ENCODE data around the gene FTH1.

DNA sequence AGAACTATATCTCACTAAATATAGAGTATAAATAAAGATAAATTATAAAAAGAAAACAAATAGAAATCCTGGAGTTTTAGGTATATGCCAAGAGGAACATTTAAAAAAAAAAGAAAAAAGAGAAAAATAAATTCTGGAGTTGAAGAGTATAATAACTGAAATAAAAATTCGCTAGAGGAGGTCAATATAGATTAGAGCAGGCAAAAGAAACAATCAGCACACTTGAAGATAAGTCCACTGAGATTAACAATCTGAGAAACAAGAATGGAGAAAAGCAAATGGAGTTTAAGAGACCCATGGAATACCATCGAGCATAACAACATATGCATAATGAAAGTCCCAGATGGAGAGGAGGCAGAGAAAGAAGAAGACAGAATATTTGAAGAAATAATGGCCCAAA lies 31.6 kb downstream of the FTH1 start:
- TF ChIP-seq SP1 (IDR thresholded peaks at IDR 0.05) (no peak), SP1 (CRISPR knock-in tag; IDR thresholded peaks at IDR 0.05) (no peak), POLR2A (IDR thresholded peaks at IDR 0.05; ENCODE audit: insufficient read depth in 1 of 2, low read depth in 2 of 2, low read length in 2 of 2) (no peak), NFYC (CRISPR knock-in tag; IDR thresholded peaks at IDR 0.05) (no peak), NR2C2 (CRISPR knock-in tag; IDR thresholded peaks at IDR 0.05; ENCODE audit: borderline replicate concordance) (no peak), EZH2 (conservative IDR thresholded peaks at IDR 0.05; ENCODE audit: low read depth, low read length) (no peak), RFX5 (IDR thresholded peaks at IDR 0.05; ENCODE audit: low read depth, low read length) (no peak), MAZ (IDR thresholded peaks at IDR 0.05; ENCODE audit: borderline replicate concordance, low read depth, low read length) (no peak), MAZ (CRISPR knock-in tag; IDR thresholded peaks at IDR 0.05; ENCODE audit: low read depth) (no peak), RAD21 (CRISPR knock-in tag; IDR thresholded peaks at IDR 0.05) (no peak), NFE2L1 (CRISPR knock-in tag; IDR thresholded peaks at IDR 0.05; ENCODE audit: borderline replicate concordance) (no peak)
- TF ChIP-seq, protein P1, sequence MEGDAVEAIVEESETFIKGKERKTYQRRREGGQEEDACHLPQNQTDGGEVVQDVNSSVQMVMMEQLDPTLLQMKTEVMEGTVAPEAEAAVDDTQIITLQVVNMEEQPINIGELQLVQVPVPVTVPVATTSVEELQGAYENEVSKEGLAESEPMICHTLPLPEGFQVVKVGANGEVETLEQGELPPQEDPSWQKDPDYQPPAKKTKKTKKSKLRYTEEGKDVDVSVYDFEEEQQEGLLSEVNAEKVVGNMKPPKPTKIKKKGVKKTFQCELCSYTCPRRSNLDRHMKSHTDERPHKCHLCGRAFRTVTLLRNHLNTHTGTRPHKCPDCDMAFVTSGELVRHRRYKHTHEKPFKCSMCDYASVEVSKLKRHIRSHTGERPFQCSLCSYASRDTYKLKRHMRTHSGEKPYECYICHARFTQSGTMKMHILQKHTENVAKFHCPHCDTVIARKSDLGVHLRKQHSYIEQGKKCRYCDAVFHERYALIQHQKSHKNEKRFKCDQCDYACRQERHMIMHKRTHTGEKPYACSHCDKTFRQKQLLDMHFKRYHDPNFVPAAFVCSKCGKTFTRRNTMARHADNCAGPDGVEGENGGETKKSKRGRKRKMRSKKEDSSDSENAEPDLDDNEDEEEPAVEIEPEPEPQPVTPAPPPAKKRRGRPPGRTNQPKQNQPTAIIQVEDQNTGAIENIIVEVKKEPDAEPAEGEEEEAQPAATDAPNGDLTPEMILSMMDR (CRISPR knock-in tag; IDR thresholded peaks at IDR 0.05): no peak
- TF ChIP-seq, protein P2, sequence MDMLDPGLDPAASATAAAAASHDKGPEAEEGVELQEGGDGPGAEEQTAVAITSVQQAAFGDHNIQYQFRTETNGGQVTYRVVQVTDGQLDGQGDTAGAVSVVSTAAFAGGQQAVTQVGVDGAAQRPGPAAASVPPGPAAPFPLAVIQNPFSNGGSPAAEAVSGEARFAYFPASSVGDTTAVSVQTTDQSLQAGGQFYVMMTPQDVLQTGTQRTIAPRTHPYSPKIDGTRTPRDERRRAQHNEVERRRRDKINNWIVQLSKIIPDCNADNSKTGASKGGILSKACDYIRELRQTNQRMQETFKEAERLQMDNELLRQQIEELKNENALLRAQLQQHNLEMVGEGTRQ (IDR thresholded peaks at IDR 0.05; ENCODE audit: low read depth, low read length): no peak
- TF ChIP-seq, protein P2 (CRISPR knock-in tag; IDR thresholded peaks at IDR 0.05; ENCODE audit: borderline replicate concordance): no peak

Data from HepG2 (cell line).